Measurements from ENCODE around the gene ZSCAN20. TPM values are rescaled to one million over a fixed set of nuclear protein-coding genes. Genes with fewer than 3 reads are reported as not detected.

The ZSCAN20 gene
- polyA plus RNA-seq, 6 donors from 2014 or later: 0.16 to 2.9 (median 0.69) TPM

DNA sequence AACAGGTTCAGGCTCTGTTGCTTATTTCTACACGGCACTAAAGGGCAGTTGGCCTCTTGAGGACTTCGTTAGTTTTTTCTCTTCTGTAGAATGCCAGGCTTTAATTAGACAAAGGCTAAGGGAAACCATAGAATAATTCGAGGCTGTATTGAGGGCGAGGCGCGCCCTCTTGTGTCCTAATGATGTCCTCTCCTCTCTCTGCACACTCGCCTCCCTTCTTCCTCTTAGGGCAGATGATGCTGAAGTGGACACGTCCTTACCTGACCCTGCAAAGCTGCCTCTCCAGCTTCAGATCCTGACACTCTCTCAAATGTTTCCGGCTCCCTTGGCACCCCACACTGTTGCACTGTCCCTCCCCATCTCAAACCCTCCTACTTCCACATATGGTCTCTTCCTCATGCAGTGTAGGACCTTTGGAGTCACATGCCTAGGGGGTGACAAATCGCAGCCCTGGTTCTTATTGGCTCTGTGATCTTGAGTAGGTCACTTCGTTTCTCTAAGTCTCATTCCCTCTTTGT lies 1.9 kb upstream of the ZSCAN20 start:
- Mint-ChIP-seq H3K4me3 (peak overlapping the region in 6 of 8 donors; percentile 16 to 70 (median 54)), H3K9me3 (no peaks in the 10 kb centered on the region), H3K36me3 (no peaks in the 10 kb centered on the region), H3K27me3 (no peaks in the 10 kb centered on the region), H3K4me1 (peaks cover 19 to 29% (median 24%) of the 10 kb centered on the region in 3 donors), H3K27ac (no peak overlapping the region)
- ATAC-seq (ENCODE audit: low read depth in 2 of 2): peak; percentile 64 to 71
- peak; percentile 60 for DNase-seq

DNA sequence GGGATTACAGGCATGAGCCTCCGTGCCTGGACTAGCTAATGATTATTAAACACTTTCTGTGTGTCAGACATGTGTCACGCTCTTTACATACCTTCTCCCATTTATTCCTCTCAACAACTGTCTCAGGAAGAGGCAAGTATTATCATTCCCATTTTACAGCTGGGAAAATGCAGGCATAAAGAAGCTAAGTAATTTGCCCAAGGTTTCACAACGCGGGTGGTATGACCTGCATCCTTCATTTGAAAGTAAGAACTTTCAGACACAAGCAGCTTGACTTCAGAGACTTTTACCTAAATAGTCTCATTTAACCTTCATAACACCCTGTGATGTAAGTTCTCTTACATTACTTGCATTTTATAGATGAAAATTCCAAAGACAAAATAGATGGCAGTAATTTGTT lies 1.0 kb upstream of the ZSCAN20 start:
- Mint-ChIP-seq H3K27ac (peak overlapping the region in 1 of 6 donors; percentile 44), H3K4me3 (peak overlapping the region in 3 of 8 donors; percentile 12 to 84 (median 22)), H3K4me1 (peaks cover 19 to 24% (median 22%) of the 10 kb centered on the region in 3 donors), H3K27me3 (no peaks in the 10 kb centered on the region), H3K36me3 (no peaks in the 10 kb centered on the region), H3K9me3 (no peaks in the 10 kb centered on the region)
- DNase-seq (no peak), ATAC-seq (ENCODE audit: low read depth in 2 of 2) (no peak)

DNA sequence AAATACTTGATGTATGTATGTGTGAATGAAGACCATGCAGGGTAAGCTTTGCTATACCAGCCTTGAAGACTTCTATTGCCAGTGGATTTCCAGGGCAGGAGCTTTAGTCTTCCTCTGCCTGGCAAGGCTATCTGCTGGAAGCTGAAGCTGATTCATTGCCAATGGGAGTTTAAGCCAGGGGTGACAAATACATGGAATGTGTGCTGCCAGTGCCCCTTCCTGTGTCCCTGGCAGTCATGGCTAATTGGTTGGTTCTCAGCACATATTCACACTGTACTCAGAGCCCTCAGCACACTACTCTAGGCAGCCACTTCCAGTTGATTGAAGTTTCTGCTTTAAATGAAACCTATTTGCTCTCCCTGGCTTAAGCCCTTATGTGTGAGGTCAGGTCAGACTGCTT lies 1.5 kb downstream of the ZSCAN20 start:
- no peaks in the 10 kb centered on the region for H3K9me3 Mint-ChIP-seq
- H3K4me3 Mint-ChIP-seq: peak overlapping the region in 4 of 8 donors; percentile 27 to 94 (median 70)
- peaks cover 19 to 24% (median 22%) of the 10 kb centered on the region in 3 donors for H3K4me1 Mint-ChIP-seq
- ATAC-seq (ENCODE audit: low read depth in 2 of 2) (no peak), DNase-seq (no peak)
- no peaks in the 10 kb centered on the region for H3K27me3 Mint-ChIP-seq
- peak overlapping the region in 1 of 6 donors; percentile 81 for H3K27ac Mint-ChIP-seq
- no peaks in the 10 kb centered on the region for H3K36me3 Mint-ChIP-seq

DNA sequence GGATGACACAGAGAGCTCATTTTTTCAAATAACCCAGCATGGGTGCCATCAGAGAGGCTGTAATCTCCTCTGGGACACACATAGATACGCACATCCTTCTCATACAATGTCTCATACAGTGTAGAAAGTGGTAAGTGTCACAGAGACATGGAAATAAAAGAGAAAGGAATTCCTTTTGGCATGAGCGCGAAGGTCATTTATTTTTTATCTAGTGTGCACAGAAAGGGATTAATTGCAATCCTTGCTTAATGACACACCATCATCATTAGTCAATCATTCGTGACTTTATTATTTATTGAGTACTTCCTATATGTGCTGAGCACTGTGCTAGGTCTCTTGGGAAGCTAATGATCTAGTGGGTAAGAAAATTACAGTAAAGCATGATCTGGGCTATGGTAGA lies 5.0 kb downstream of the ZSCAN20 start:
- H3K4me1 Mint-ChIP-seq: peaks cover 8 to 12% (median 12%) of the 10 kb centered on the region in 3 donors
- no peak overlapping the region for H3K4me3 Mint-ChIP-seq
- ATAC-seq (ENCODE audit: low read depth in 2 of 2): no peak
- no peaks in the 10 kb centered on the region for H3K9me3 Mint-ChIP-seq
- no peak for DNase-seq
- peak overlapping the region in 1 of 6 donors; percentile 35 for H3K27ac Mint-ChIP-seq
- no peaks in the 10 kb centered on the region for H3K36me3 Mint-ChIP-seq
- no peaks in the 10 kb centered on the region for H3K27me3 Mint-ChIP-seq

DNA sequence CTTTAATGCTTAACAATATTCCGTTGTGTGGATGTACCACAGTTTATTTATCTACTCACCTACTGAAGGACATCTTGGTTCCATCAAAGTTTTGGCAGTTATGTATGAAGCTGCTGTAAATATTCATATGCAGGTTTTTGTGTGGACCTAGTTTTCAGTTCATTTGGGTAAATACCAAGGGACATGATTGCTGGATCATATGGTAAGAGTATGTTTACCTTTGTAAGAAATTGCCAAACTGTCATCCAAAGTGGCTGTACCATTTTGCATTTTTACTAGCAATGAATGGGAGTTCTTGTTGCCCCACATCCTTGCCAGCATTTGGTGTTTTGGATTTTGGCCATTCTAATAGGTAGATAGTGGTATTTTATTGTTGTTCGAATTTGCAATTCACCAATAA lies 10.0 kb downstream of the ZSCAN20 start:
- Mint-ChIP-seq H3K9me3 (peaks cover 5 to 20% (median 16%) of the 10 kb centered on the region in 7 donors), H3K27me3 (no peaks in the 10 kb centered on the region), H3K27ac (no peak overlapping the region), H3K36me3 (peaks cover 21% of the 10 kb centered on the region in 2 donors), H3K4me1 (no peaks in the 10 kb centered on the region), H3K4me3 (no peak overlapping the region)
- no peak for DNase-seq
- ATAC-seq (ENCODE audit: low read depth in 2 of 2): no peak

DNA sequence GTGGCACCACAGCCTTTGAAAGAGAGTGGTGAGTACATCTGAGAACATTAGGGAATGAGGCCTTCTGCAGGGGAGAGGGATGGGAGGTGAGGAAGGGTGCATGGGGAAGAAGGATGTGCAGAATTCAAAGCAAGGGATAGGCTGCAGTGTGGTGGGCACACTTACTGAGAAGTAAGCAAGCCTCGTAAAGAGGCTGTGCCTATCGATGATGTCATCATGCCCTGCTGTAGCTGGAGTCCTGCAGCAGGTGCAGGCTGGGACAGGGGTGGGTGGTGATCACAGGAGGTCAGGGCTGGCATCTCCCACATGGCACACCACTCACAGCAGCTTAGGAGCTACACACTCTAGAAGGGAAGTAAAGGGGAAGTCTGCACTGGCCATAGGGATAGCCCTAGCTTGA lies 16.2 kb downstream of the ZSCAN20 start:
- Mint-ChIP-seq H3K9me3 (peaks cover 5 to 33% (median 25%) of the 10 kb centered on the region in 7 donors), H3K27ac (no peak overlapping the region), H3K4me3 (no peak overlapping the region), H3K4me1 (peaks cover 0 to 4% (median 0%) of the 10 kb centered on the region in 3 donors), H3K27me3 (no peaks in the 10 kb centered on the region), H3K36me3 (peaks cover 40 to 55% of the 10 kb centered on the region in 2 donors)
- ATAC-seq (ENCODE audit: low read depth in 2 of 2): no peak
- no peak for DNase-seq

DNA sequence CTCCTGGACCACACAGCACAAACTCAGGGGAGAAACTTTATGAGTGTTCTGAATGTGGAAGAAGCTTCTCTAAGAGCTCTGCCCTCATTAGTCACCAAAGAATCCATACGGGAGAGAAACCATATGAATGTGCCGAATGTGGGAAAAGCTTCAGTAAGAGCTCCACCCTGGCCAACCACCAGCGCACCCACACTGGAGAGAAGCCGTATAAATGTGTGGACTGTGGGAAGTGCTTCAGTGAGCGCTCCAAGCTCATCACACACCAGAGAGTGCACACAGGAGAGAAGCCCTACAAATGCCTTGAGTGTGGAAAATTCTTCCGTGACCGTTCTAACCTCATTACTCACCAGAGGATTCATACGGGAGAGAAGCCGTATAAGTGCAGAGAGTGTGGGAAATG lies 22.5 kb downstream of the ZSCAN20 start:
- Mint-ChIP-seq H3K27ac (no peak overlapping the region), H3K4me1 (no peaks in the 10 kb centered on the region), H3K27me3 (no peaks in the 10 kb centered on the region), H3K36me3 (peaks cover 28 to 45% of the 10 kb centered on the region in 2 donors), H3K4me3 (no peak overlapping the region), H3K9me3 (peaks cover 19 to 57% (median 45%) of the 10 kb centered on the region in 7 donors)
- ATAC-seq (ENCODE audit: low read depth in 2 of 2) (no peak), DNase-seq (no peak)

DNA sequence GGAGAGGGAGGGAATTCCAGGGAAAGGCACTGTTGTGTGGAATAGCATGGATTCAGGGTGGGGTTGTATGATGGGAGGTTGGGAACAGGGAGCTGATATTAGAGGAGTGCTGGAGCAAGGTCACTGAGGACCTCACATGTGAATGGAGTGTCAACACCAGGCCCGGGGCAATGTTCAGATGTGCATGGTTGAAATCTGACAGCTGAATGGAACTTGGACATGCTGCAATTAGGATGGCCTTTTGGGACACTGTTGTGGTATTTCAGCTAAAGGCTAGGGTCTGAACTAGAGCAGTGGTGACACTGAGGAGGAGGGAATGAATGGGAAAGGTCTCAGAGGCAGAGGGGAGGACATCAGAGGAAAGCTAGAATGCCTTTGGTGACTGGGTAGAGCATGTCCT lies 25.0 kb downstream of the ZSCAN20 start:
- Mint-ChIP-seq H3K27ac (no peak overlapping the region), H3K4me3 (no peak overlapping the region), H3K36me3 (peaks cover 20 to 35% of the 10 kb centered on the region in 2 donors), H3K4me1 (peaks cover 4 to 14% (median 7%) of the 10 kb centered on the region in 3 donors), H3K9me3 (peaks cover 15 to 53% (median 45%) of the 10 kb centered on the region in 7 donors), H3K27me3 (no peaks in the 10 kb centered on the region)
- DNase-seq (no peak), ATAC-seq (ENCODE audit: low read depth in 2 of 2) (no peak)

DNA sequence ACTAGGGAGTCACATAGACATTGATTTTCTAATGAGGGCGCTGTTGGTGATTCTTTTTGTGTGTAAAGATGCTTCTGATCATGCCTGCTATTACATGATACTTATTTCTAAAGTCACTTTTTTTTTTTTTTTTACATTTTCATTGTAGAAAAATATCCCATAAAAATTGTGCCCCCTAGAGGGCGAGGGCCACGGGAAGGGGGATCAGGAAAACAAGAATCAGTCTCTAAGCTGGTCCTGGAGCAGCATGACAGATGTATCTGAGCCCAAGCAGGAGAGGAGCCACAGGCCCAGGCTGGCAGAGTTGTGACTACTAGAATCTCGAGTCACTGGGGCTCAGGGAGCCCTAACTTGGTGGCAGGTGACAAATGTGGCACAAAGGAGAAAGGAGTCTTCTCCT lies 28.1 kb downstream of the ZSCAN20 start:
- H3K9me3 Mint-ChIP-seq: peaks cover 7 to 25% (median 18%) of the 10 kb centered on the region in 7 donors
- no peaks in the 10 kb centered on the region for H3K27me3 Mint-ChIP-seq
- no peak overlapping the region for H3K4me3 Mint-ChIP-seq
- H3K36me3 Mint-ChIP-seq: peaks cover 0 to 9% of the 10 kb centered on the region in 2 donors
- peaks cover 4 to 14% (median 7%) of the 10 kb centered on the region in 3 donors for H3K4me1 Mint-ChIP-seq
- DNase-seq (no peak), ATAC-seq (ENCODE audit: low read depth in 2 of 2) (no peak)
- no peak overlapping the region for H3K27ac Mint-ChIP-seq

DNA sequence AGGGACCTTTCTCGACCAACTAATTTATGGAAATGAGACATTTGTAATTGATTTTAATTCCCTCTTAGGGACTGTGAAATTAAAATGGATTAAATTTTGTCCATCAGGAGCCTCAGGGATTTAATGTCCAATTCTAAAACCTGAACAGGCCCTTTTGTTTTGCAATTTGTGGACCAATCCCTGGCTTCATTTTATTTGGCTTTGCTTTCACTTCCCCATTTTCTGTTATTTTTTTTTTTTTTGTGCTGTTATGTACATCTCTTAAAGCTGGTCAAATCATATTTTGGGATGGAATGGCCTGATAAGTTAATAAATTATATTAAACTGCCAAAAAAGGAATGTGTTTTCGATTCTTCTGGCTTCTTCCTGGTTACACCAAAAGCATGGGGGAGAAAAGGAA lies 28.9 kb downstream of the ZSCAN20 start:
- H3K4me1 Mint-ChIP-seq: peaks cover 4 to 14% (median 7%) of the 10 kb centered on the region in 3 donors
- peaks cover 6 to 17% (median 13%) of the 10 kb centered on the region in 7 donors for H3K9me3 Mint-ChIP-seq
- H3K27ac Mint-ChIP-seq: peak overlapping the region in 1 of 6 donors; percentile 8
- ATAC-seq (ENCODE audit: low read depth in 2 of 2) (no peak), DNase-seq (no peak)
- H3K36me3 Mint-ChIP-seq: peaks cover 0 to 8% of the 10 kb centered on the region in 2 donors
- H3K4me3 Mint-ChIP-seq: no peak overlapping the region
- no peaks in the 10 kb centered on the region for H3K27me3 Mint-ChIP-seq

DNA sequence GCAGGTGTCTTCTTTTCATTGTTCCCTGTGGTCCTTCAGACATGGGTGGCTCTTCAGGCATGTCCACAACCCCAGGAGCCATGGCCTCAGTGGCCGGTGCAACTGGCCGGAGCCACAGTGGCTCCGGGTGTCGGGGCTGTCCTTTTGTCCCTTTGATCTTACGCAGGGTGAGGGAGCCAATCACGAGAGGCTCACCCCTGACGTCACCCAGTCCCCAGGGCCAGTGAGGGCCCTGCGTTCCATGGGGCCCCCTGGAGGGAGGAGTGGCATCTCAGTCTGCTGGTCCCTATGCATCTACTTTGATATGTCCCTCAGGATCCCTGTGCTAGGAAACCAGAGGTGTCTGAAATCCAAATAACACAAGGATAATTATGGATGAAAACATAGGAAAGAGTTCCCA lies 29.3 kb downstream of the ZSCAN20 start:
- H3K9me3 Mint-ChIP-seq: peaks cover 6 to 14% (median 10%) of the 10 kb centered on the region in 7 donors
- no peak overlapping the region for H3K4me3 Mint-ChIP-seq
- H3K27ac Mint-ChIP-seq: peak overlapping the region in 1 of 6 donors; percentile 8
- H3K4me1 Mint-ChIP-seq: peaks cover 4 to 14% (median 7%) of the 10 kb centered on the region in 3 donors
- DNase-seq (no peak), ATAC-seq (ENCODE audit: low read depth in 2 of 2) (no peak)
- H3K36me3 Mint-ChIP-seq: peaks cover 0 to 8% of the 10 kb centered on the region in 2 donors
- H3K27me3 Mint-ChIP-seq: no peaks in the 10 kb centered on the region

DNA sequence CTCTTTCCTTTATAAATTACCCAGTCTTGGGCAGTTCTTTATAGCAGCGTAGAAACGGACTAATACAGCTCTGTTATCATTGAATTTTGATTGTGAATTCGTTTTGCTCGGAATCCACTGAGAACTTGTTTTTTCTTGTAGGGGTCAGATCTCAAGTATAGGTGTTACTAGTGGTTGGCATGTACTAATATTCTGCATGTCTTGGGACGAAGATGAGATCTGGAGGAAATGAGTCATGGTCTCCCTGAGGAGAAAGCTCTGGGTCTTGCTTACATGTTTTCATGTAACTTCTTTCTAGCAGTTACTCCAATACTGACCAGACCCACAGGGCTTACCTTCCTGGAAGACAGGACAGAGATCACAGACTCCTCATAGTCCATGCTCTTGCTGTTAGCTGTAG lies 30.3 kb downstream of the ZSCAN20 start:
- H3K27me3 Mint-ChIP-seq: peaks cover 0 to 9% (median 0%) of the 10 kb centered on the region in 3 donors
- no peaks in the 10 kb centered on the region for H3K36me3 Mint-ChIP-seq
- H3K4me3 Mint-ChIP-seq: no peak overlapping the region
- no peak overlapping the region for H3K27ac Mint-ChIP-seq
- peaks cover 0 to 6% (median 4%) of the 10 kb centered on the region in 7 donors for H3K9me3 Mint-ChIP-seq
- DNase-seq (no peak), ATAC-seq (ENCODE audit: low read depth in 2 of 2) (no peak)
- H3K4me1 Mint-ChIP-seq: peaks cover 4 to 14% (median 7%) of the 10 kb centered on the region in 3 donors

DNA sequence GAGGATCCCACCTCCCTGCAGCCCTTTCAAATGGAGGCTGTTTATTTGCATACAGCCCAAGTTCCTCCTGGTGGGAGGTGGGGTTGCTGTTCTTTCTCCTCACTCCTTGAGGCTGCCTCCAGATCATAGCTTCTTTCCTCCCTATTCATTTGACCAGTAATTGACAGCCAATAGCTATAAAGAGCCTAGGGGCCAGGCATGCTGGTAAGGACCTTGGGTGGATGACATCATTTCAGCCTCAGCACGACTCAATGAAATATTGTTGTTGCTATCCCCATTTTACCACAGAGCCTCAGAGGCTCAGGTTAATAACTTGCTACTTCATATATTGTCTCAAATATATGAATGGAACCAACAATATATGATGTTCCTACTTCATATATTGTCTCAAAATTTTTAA lies 31.1 kb downstream of the ZSCAN20 start:
- no peaks in the 10 kb centered on the region for H3K36me3 Mint-ChIP-seq
- ATAC-seq (ENCODE audit: low read depth in 2 of 2) (no peak), DNase-seq (no peak)
- H3K4me3 Mint-ChIP-seq: no peak overlapping the region
- H3K27me3 Mint-ChIP-seq: peaks cover 0 to 16% (median 0%) of the 10 kb centered on the region in 3 donors
- H3K27ac Mint-ChIP-seq: no peak overlapping the region
- H3K4me1 Mint-ChIP-seq: peaks cover 4 to 14% (median 7%) of the 10 kb centered on the region in 3 donors
- peaks cover 0 to 5% (median 0%) of the 10 kb centered on the region in 7 donors for H3K9me3 Mint-ChIP-seq

DNA sequence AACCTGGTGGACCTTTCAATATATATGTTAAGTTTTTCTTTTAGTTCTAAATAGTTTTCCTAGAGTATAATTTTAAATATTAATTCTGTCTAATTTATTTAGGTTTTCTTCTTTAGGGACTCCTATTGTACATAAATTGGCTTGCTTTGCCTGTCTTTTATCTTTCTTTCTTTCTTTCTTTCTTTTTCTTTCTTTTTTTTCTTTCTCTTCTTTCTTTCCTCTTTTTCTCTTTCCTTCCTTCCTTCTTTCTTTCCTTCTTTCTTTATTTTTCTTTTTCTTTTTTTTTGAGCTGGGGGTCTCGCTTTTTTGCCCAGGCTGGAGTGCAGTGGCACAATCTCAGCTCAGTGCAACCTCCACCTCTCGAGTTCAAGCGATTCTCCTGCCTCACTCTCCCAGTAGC lies 35.2 kb downstream of the ZSCAN20 start:
- Mint-ChIP-seq H3K4me3 (no peak overlapping the region), H3K9me3 (peaks cover 0 to 6% (median 0%) of the 10 kb centered on the region in 7 donors), H3K27me3 (peaks cover 0 to 21% (median 0%) of the 10 kb centered on the region in 3 donors), H3K27ac (no peak overlapping the region), H3K36me3 (no peaks in the 10 kb centered on the region), H3K4me1 (no peaks in the 10 kb centered on the region)
- no peak for ATAC-seq (ENCODE audit: low read depth in 2 of 2)
- DNase-seq: no peak
